Loucy (cell line): ENCODE measurements around the gene ATP8A2.

Source experiments
- H2AFZ ChIP-seq: fragments of 200-600 bp; sonication (generic); 2 replicates; pipeline ENCODE4 v1.6.0; 2016; ENCODE audit warnings: antibody characterized with exemption, mild to moderate bottlenecking, low read length, moderate library complexity
- H3F3A ChIP-seq: fragments of 200-600 bp; 2 replicates; pipeline ENCODE4 v1.6.0; 2016; ENCODE audit warnings: antibody characterized with exemption, low read depth, mild to moderate bottlenecking
- H3K27me3 ChIP-seq: fragments of 200-600 bp; sonication (generic); 2 replicates; pipeline ENCODE4 v1.6.1; 2014; ENCODE audit warnings: low read length, mild to moderate bottlenecking; ENCODE audit not compliant: insufficient read depth, poor library complexity, severe bottlenecking
- H3K36me3 ChIP-seq: fragments of 200-600 bp; sonication (generic); 2 replicates; pipeline ENCODE4 v1.6.1; 2016; ENCODE audit warnings: low read length; ENCODE audit not compliant: insufficient read depth
- H3K4me1 ChIP-seq: fragments of 200-600 bp; sonication (generic); 2 replicates; pipeline ENCODE4 v1.5.1; 2014; ENCODE audit warnings: low read length, mild to moderate bottlenecking; ENCODE audit not compliant: insufficient read depth, poor library complexity, severe bottlenecking
- H3K4me2 ChIP-seq: fragments of 200-600 bp; sonication (generic); 2 replicates; pipeline ENCODE4 v1.6.0; 2014; ENCODE audit warnings: antibody characterized with exemption, low read length, low read depth, mild to moderate bottlenecking; ENCODE audit not compliant: poor library complexity, severe bottlenecking
- H3K4me3 ChIP-seq: fragments of 200-600 bp; sonication (generic); 2 replicates; pipeline ENCODE4 v1.5.1; 2014; ENCODE audit warnings: low read length, mild to moderate bottlenecking, mixed read lengths; ENCODE audit not compliant: poor library complexity, severe bottlenecking
- H3K79me2 ChIP-seq: fragments of 200-600 bp; sonication (generic); 2 replicates; pipeline ENCODE4 v1.6.1; 2014; ENCODE audit warnings: low read length; ENCODE audit not compliant: insufficient read depth
- H3K9ac ChIP-seq: fragments of 200-600 bp; sonication (generic); 2 replicates; pipeline ENCODE4 v1.6.0; 2014; ENCODE audit warnings: mild to moderate bottlenecking, low read depth, low read length, moderate library complexity; ENCODE audit not compliant: poor library complexity, severe bottlenecking
- H3K9me2 ChIP-seq: fragments of 200-600 bp; sonication (generic); replicated peaks from 2 replicates; pipeline ENCODE4 v1.6.1; 2016; ENCODE audit warnings: low read depth, low read length, mixed read lengths
- H3K9me3 ChIP-seq: fragments of 200-600 bp; sonication (generic); 2 replicates; pipeline ENCODE4 v1.6.1; 2014; ENCODE audit warnings: mild to moderate bottlenecking, antibody characterized with exemption, low read length, low read depth; ENCODE audit not compliant: insufficient read depth
- H4K20me1 ChIP-seq: fragments of 200-600 bp; sonication (generic); 2 replicates; pipeline ENCODE4 v1.6.0; 2014; ENCODE audit warnings: antibody characterized with exemption, low read length, mild to moderate bottlenecking; ENCODE audit not compliant: insufficient read depth, poor library complexity, severe bottlenecking
- CTCF ChIP-seq: fragments of 200-600 bp; sonication (generic); conservative IDR thresholded peaks from 2 replicates; pipeline ENCODE4 v1.5.1; 2014; ENCODE audit warnings: mild to moderate bottlenecking, antibody characterized with exemption, low read length
- EZH2phosphoT487 ChIP-seq: fragments of 200-600 bp; IDR thresholded peaks from 2 replicates; pipeline ENCODE4 v1.6.1; 2018; ENCODE audit warnings: antibody characterized with exemption, mild to moderate bottlenecking, moderate library complexity, borderline replicate concordance

The ATP8A2 gene

GRCh38 chr13:25945596-25945995 is 573.8 kb downstream of the ATP8A2 start:
- Histone ChIP-seq H3K4me2 (no peak overlapping the region), H3K9me2 (no peaks in the 10 kb centered on the region), H3K4me3 (no peak overlapping the region), H3K4me1 (peaks cover 9% of the 10 kb centered on the region), H3K79me2 (no peaks in the 10 kb centered on the region), H3F3A (no peaks in the 10 kb centered on the region), H3K36me3 (no peaks in the 10 kb centered on the region), H3K9me3 (peaks cover under 1% of the 10 kb centered on the region; the same call in 1 of the 2 replicates), H2AFZ (no peak overlapping the region), H3K9ac (no peak overlapping the region), H4K20me1 (no peaks in the 10 kb centered on the region), H3K27me3 (no peaks in the 10 kb centered on the region)
- TF ChIP-seq CTCF (no peak), EZH2phosphoT487 (no peak)

GRCh38 chr13:25946321-25946720 is 574.5 kb downstream of the ATP8A2 start:
- no peak overlapping the region for H3K4me3 ChIP-seq
- no peaks in the 10 kb centered on the region for H4K20me1 ChIP-seq
- TF ChIP-seq EZH2phosphoT487 = no peak
- no peak for TF ChIP-seq CTCF
- no peak overlapping the region for H3K4me2 ChIP-seq
- H3K36me3 ChIP-seq = no peaks in the 10 kb centered on the region
- peaks cover 9% of the 10 kb centered on the region for H3K4me1 ChIP-seq
- H3K9me3 ChIP-seq = peaks cover 7% of the 10 kb centered on the region
- no peaks in the 10 kb centered on the region for H3K79me2 ChIP-seq
- H3K9me2 ChIP-seq = no peaks in the 10 kb centered on the region
- no peaks in the 10 kb centered on the region for H3F3A ChIP-seq
- no peaks in the 10 kb centered on the region for H3K27me3 ChIP-seq
- no peak overlapping the region for H3K9ac ChIP-seq
- no peak overlapping the region for H2AFZ ChIP-seq

- Histone ChIP-seq H3K27me3 (no peaks in the 10 kb centered on the region), H3K4me2 (no peak overlapping the region), H2AFZ (no peak overlapping the region), H3K9ac (no peak overlapping the region), H3K9me3 (peaks cover 7% of the 10 kb centered on the region), H3K79me2 (no peaks in the 10 kb centered on the region), H3K9me2 (no peaks in the 10 kb centered on the region), H3K4me1 (peaks cover 5% of the 10 kb centered on the region), H4K20me1 (no peaks in the 10 kb centered on the region), H3F3A (no peaks in the 10 kb centered on the region), H3K4me3 (no peak overlapping the region), H3K36me3 (no peaks in the 10 kb centered on the region)
- TF ChIP-seq CTCF (no peak), EZH2phosphoT487 (no peak)
Observed at GRCh38 chr13:25948910-25949309, 577.1 kb downstream of the ATP8A2 start.
